Endodermal cell (in vitro differentiated cells): ENCODE data around the gene SLC32A1. TPM values are rescaled to one million over a fixed set of nuclear protein-coding genes. Genes with fewer than 3 reads are reported as not detected.

ENCODE experiments used
- DNase-seq: peaks from one replicate; pipeline ENCODE4 v3.0.0-alpha.2; 2017
- H3K27ac ChIP-seq: 2 replicates; pipeline ENCODE4 v1.5.1; 2013; ENCODE audit warnings: mild to moderate bottlenecking, low read depth, low read length, moderate library complexity
- H3K27me3 ChIP-seq: 2 replicates; pipeline ENCODE4 v1.6.1; 2013; ENCODE audit warnings: mild to moderate bottlenecking, low read length, moderate library complexity; ENCODE audit not compliant: insufficient read depth, control insufficient read depth, poor library complexity, severe bottlenecking
- H3K36me3 ChIP-seq: 2 replicates; pipeline ENCODE4 v1.7.0; 2013; ENCODE audit warnings: mild to moderate bottlenecking, low read length, moderate library complexity; ENCODE audit not compliant: control insufficient read depth, insufficient read depth
- H3K4me1 ChIP-seq: one replicate; pipeline ENCODE4 v1.7.0; 2013; ENCODE audit warnings: low read length; ENCODE audit not compliant: control insufficient read depth, insufficient read depth
- H3K4me3 ChIP-seq: 2 replicates; pipeline ENCODE4 v1.5.1; 2013; ENCODE audit warnings: mild to moderate bottlenecking, low read length, moderate library complexity
- H3K9ac ChIP-seq: 2 replicates; pipeline ENCODE4 v1.6.1; 2013; ENCODE audit warnings: mild to moderate bottlenecking, low read length, moderate library complexity; ENCODE audit not compliant: poor library complexity, severe bottlenecking; ENCODE audit errors: extremely low read depth
- H3K9me3 ChIP-seq: 2 replicates; pipeline ENCODE4 v1.6.1; 2013; ENCODE audit warnings: mild to moderate bottlenecking, low read length, moderate library complexity; ENCODE audit not compliant: control insufficient read depth
- H3K27ac Mint-ChIP-seq: 2 replicates; pipeline ENCODE4 v1.8.0; 2020; ENCODE audit warnings: mixed read lengths
- H3K27me3 Mint-ChIP-seq: 2 replicates; pipeline ENCODE4 v1.8.0; 2021; ENCODE audit warnings: mild to moderate bottlenecking, mixed read lengths; ENCODE audit not compliant: insufficient read depth
- H3K36me3 Mint-ChIP-seq: 2 replicates; pipeline ENCODE4 v1.8.0; 2020; ENCODE audit warnings: low read depth, mixed read lengths
- H3K4me1 Mint-ChIP-seq: 2 replicates; pipeline ENCODE4 v1.8.0; 2020; ENCODE audit warnings: mixed read lengths
- H3K4me3 Mint-ChIP-seq: 2 replicates; pipeline ENCODE4 v1.8.0; 2020; ENCODE audit warnings: mild to moderate bottlenecking, moderate library complexity, mixed read lengths
- H3K9me3 Mint-ChIP-seq: 2 replicates; pipeline ENCODE4 v1.8.0; 2020; ENCODE audit warnings: mild to moderate bottlenecking, mixed read lengths
- WGBS, 2 experiments: methylation state at CpG; one replicate each; pipeline versions ENCODE4 v1.1.5 to v1.1.7; 2013; ENCODE audit warnings: missing lambda C conversion rate in 2 of 2, mixed read lengths in 1 of 2; ENCODE audit not compliant: insufficient coverage in 1 of 2, insufficient read length in 1 of 2; 5-methylcytosine and 5-hydroxymethylcytosine counted together
- total RNA-seq, 2 donors: library from RNA; stranded (reverse); fragmentation: NEBNext Ultra II Directional in 1 of 2; extraction: Animal tissue kit (Norgen Biotek cat#: 25700) in 1 of 2; gene quantifications; 2 replicates in 1 of 2; 3 replicates in 1 of 2; pipeline ENCODE4 v1.2.1, GENCODE V29; 2021
- TF ChIP-seq, protein P1 (sequence below): fragments of 200-600 bp; sonication (generic); conservative IDR thresholded peaks from 2 replicates; pipeline ENCODE4 v1.5.0; 2021; ENCODE audit warnings: antibody characterized with exemption, mild to moderate bottlenecking

The SLC32A1 gene
- total RNA-seq, 2 donors from 2014 or later = not detected

DNA sequence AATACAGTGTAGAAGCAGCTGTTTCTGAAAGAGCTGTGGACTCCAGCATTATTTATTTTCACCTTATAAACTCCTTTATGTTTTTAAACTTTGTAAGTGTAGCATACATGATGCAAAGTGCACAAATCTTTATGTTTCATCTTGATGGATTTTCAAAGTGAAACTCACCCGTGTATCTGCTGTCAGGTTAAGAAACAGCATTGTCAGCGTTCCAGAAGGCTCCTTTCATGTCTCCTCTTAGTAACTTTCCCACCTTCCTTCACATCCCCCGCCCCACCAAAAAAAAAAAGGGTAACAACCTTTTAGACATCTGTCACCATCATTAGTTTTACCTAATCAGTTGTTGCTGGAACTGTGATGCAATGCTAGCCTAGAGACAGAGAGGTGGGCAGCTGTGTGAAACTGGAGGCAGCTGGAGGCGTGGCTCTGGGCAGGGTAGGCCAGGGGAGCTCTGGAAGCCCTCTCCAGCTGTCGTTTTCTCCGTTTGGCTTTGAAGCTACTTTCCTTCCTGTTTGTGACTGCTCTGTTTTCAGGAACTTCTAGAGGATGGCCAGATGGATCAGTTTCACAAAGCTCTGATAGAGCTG, 31.1 kb downstream of the SLC32A1 start:
- no peak overlapping the region for H3K9ac ChIP-seq
- Mint-ChIP-seq H3K27ac (no peak overlapping the region), H3K9me3 (no peaks in the 10 kb centered on the region), H3K4me3 (no peak overlapping the region), H3K36me3 (peaks cover 56% of the 10 kb centered on the region), H3K4me1 (no peaks in the 10 kb centered on the region), H3K27me3 (no peaks in the 10 kb centered on the region)
- H3K4me3 ChIP-seq = no peak overlapping the region
- DNase-seq = no peak
- no peak overlapping the region for H3K27ac ChIP-seq
- 96 to 97% methylated on average over 5 to 6 of the region's 6 CpGs for WGBS, 2 experiments
- no peaks in the 10 kb centered on the region for H3K9me3 ChIP-seq
- peaks cover 71% of the 10 kb centered on the region for H3K36me3 ChIP-seq
- TF ChIP-seq, protein P1, sequence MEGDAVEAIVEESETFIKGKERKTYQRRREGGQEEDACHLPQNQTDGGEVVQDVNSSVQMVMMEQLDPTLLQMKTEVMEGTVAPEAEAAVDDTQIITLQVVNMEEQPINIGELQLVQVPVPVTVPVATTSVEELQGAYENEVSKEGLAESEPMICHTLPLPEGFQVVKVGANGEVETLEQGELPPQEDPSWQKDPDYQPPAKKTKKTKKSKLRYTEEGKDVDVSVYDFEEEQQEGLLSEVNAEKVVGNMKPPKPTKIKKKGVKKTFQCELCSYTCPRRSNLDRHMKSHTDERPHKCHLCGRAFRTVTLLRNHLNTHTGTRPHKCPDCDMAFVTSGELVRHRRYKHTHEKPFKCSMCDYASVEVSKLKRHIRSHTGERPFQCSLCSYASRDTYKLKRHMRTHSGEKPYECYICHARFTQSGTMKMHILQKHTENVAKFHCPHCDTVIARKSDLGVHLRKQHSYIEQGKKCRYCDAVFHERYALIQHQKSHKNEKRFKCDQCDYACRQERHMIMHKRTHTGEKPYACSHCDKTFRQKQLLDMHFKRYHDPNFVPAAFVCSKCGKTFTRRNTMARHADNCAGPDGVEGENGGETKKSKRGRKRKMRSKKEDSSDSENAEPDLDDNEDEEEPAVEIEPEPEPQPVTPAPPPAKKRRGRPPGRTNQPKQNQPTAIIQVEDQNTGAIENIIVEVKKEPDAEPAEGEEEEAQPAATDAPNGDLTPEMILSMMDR = no peak
- no peaks in the 10 kb centered on the region for H3K27me3 ChIP-seq
- peaks cover 3% of the 10 kb centered on the region for H3K4me1 ChIP-seq

DNA sequence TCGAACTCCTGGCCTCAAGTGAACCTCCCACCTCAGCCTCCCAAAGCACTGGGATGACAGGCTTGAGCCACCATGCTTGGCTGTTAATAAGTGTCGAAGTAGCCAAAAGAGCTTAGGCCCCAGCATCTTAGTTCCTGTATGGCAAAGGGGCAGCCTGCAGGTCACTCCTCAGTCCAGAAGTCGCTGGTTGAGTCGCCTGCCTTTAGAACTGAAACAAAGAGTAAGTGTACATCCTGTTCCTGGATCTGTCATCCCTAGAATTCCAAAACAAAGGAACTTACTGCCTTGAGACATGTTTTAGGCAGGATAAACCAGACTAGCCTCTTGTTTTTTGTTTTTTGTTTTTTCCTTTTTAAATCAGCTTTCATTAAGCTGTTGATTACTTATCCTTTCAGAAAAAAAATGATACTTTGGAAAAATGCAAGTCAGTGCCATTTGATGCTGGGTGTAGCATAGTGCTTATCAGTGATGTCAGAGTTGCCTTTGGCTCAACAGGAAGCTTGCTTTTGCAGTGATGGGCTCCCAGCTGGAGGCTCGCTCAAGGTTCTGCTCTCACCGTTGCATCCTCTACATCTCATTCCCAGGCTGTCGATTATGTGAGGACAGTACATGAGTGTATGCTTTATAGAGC, 33.0 kb downstream of the SLC32A1 start:
- 92% methylated on average over 5 to 7 of the region's 7 CpGs for WGBS, 2 experiments
- Histone ChIP-seq H3K4me3 (no peak overlapping the region), H3K9ac (no peak overlapping the region), H3K27me3 (no peaks in the 10 kb centered on the region), H3K4me1 (no peaks in the 10 kb centered on the region), H3K27ac (no peak overlapping the region), H3K36me3 (peaks cover 70% of the 10 kb centered on the region), H3K9me3 (no peaks in the 10 kb centered on the region)
- Mint-ChIP-seq H3K36me3 (peaks cover 71% of the 10 kb centered on the region), H3K4me3 (no peak overlapping the region), H3K4me1 (no peaks in the 10 kb centered on the region), H3K27ac (no peak overlapping the region), H3K27me3 (no peaks in the 10 kb centered on the region), H3K9me3 (no peaks in the 10 kb centered on the region)
- TF ChIP-seq, protein P1 = no peak
- no peak for DNase-seq

DNA sequence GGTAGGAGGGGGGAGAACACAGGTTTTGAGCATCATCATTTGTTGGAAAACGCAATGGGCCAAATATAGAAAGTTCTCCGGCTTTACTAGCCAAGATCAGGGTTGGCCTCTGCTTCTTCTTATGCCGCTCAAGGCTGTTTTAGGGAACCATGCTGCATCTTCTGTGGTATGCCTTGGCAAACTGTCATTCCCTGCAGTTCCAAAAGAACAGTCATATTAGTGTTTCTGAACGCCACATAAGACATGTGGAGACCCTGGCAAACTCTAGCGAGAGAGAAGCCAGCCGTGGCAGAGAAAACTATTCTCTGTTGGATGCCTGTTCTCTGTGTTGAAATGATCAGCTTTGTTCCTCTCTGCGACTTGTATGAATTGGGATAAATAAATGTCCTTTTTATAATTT, 34.8 kb downstream of the SLC32A1 start:
- H3K27me3 Mint-ChIP-seq = no peaks in the 10 kb centered on the region
- H3K27ac ChIP-seq = no peak overlapping the region
- peaks cover 78% of the 10 kb centered on the region for H3K36me3 Mint-ChIP-seq
- peaks cover 69% of the 10 kb centered on the region for H3K36me3 ChIP-seq
- H3K4me1 ChIP-seq = no peaks in the 10 kb centered on the region
- no peaks in the 10 kb centered on the region for H3K27me3 ChIP-seq
- no peak overlapping the region for H3K4me3 Mint-ChIP-seq
- 94 to 98% methylated on average over 5 to 7 of the region's 7 CpGs for WGBS, 2 experiments
- DNase-seq = no peak
- H3K27ac Mint-ChIP-seq = no peak overlapping the region
- no peak overlapping the region for H3K4me3 ChIP-seq
- no peaks in the 10 kb centered on the region for H3K4me1 Mint-ChIP-seq
- TF ChIP-seq, protein P1 = no peak
- no peaks in the 10 kb centered on the region for H3K9me3 Mint-ChIP-seq
- no peaks in the 10 kb centered on the region for H3K9me3 ChIP-seq
- no peak overlapping the region for H3K9ac ChIP-seq
